Measurements from ENCODE around the gene NRCAM.

GRCh38 chr7:108253275-108254044, 202.8 kb downstream of the NRCAM start:
- no peak for TF ChIP-seq ZNF565 (CRISPR knock-in tag; conservative IDR thresholded peaks at IDR 0.05; ENCODE audit: low read depth)
- TF ChIP-seq OSR1 (CRISPR knock-in tag; IDR thresholded peaks at IDR 0.05): no peak
- no peak for TF ChIP-seq POU6F1 (CRISPR knock-in tag; IDR thresholded peaks at IDR 0.05; ENCODE audit: borderline replicate concordance, low read depth)
- TF ChIP-seq TCF4 (CRISPR knock-in tag; IDR thresholded peaks at IDR 0.05; ENCODE audit: borderline replicate concordance): no peak
- TF ChIP-seq PATZ1 (CRISPR knock-in tag; IDR thresholded peaks at IDR 0.05; ENCODE audit: borderline replicate concordance): no peak
- no peak for TF ChIP-seq CSRNP3 (CRISPR knock-in tag; IDR thresholded peaks at IDR 0.05)
